Smooth muscle cell (in vitro differentiated cells): Measurements from ENCODE around the gene ZDHHC24. TPM values are rescaled to one million over a fixed set of nuclear protein-coding genes. Genes with fewer than 3 reads are reported as not detected.

Source experiments
- DNase-seq: peaks from one replicate; lab custom pipeline; 2025; ENCODE audit not compliant: unreplicated experiment; lab: John Stamatoyannopoulos, UW
- H2AFZ ChIP-seq: fragments of 200-600 bp; sonication (generic); 2 replicates; pipeline ENCODE4 v1.6.0; 2016; ENCODE audit warnings: antibody characterized with exemption, low read depth, mild to moderate bottlenecking
- H3F3A ChIP-seq: fragments of 200-600 bp; sonication (generic); 2 replicates; pipeline ENCODE4 v1.6.0; 2017; ENCODE audit warnings: antibody characterized with exemption, low read depth
- H3K27ac ChIP-seq: fragments of 200-600 bp; sonication (generic); 2 replicates; pipeline ENCODE4 v1.5.1; 2016; ENCODE audit warnings: low read depth, mild to moderate bottlenecking
- H3K27me3 ChIP-seq: fragments of 200-600 bp; sonication (generic); 2 replicates; pipeline ENCODE4 v1.6.1; 2016; ENCODE audit warnings: low read depth, mild to moderate bottlenecking
- H3K36me3 ChIP-seq: fragments of 200-600 bp; sonication (generic); 2 replicates; pipeline ENCODE4 v1.5.1; 2016; ENCODE audit warnings: low read depth
- H3K4me1 ChIP-seq: fragments of 200-600 bp; sonication (generic); 2 replicates; pipeline ENCODE4 v1.5.1; 2016; ENCODE audit warnings: low read depth
- H3K4me2 ChIP-seq: fragments of 200-600 bp; sonication (generic); 2 replicates; pipeline ENCODE4 v1.6.0; 2016; ENCODE audit warnings: mild to moderate bottlenecking
- H3K4me3 ChIP-seq: fragments of 200-600 bp; sonication (generic); 2 replicates; pipeline ENCODE4 v1.5.1; 2016; ENCODE audit warnings: mild to moderate bottlenecking
- H3K79me2 ChIP-seq: fragments of 200-600 bp; sonication (generic); 2 replicates; pipeline ENCODE4 v1.6.0; 2016; ENCODE audit warnings: low read depth, mild to moderate bottlenecking
- H3K9ac ChIP-seq: fragments of 200-600 bp; sonication (generic); 2 replicates; pipeline ENCODE4 v1.6.0; 2016; ENCODE audit warnings: low read depth
- H3K9me3 ChIP-seq: fragments of 200-600 bp; sonication (generic); replicated peaks from 2 replicates; pipeline ENCODE4 v1.5.1; 2016; ENCODE audit warnings: low read depth
- H4K20me1 ChIP-seq: fragments of 200-600 bp; sonication (generic); 2 replicates; pipeline ENCODE4 v1.6.0; 2016; ENCODE audit warnings: low read depth
- WGBS: methylation state at CpG from one replicate; pipeline ENCODE4 v1.1.7; 2016; ENCODE audit warnings: low lambda C conversion rate; 5-methylcytosine and 5-hydroxymethylcytosine counted together
- polyA plus RNA-seq: library from polyadenylated mRNA; unstranded; fragments of >200 nt; fragmentation: Nextera tagmentation; extraction: Ambion mirVana; gene quantifications from 2 replicates; pipeline ENCODE4 v1.2.1, GENCODE V29; 2016
- total RNA-seq: library from RNA; depleted of rRNA; stranded (reverse); fragments of >200 nt; gene quantifications from 2 replicates; pipeline ENCODE4 v1.2.3, GENCODE V29; 2014
- TF ChIP-seq, protein P1 (sequence below): fragments of 200-600 bp; sonication (generic); IDR thresholded peaks from 2 replicates; pipeline ENCODE4 v1.5.1; 2017; ENCODE audit warnings: borderline replicate concordance, mild to moderate bottlenecking, antibody characterized with exemption; ENCODE audit not compliant: insufficient read depth, poor library complexity, severe bottlenecking

Gene ZDHHC24
- total and polyA plus RNA-seq, 2 experiments from 2014 or later = 13.9 to 15.7 TPM

DNA sequence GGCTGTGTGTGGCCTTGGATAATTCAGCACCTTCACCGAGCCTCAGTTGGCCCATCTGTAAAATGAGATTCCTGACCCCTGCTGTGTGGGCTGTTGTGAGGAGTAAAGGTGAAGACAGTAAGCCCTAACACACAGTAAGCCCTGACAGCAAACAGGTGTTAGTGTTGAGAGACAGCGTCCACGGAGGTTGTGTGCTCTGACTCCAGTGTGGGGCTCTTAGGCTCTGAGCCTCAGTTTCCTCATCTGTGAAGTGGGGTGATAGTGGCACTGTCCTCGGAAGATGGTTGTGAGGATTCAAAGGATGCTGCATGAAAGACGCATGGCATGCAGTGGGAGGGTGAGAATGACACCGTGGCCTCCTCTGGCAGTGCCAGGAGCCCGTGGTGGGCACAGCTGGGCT, 51.4 kb downstream of the ZDHHC24 start:
- WGBS = 92% methylated on average over 7 of the region's 7 CpGs
- no peak overlapping the region for H3K27ac ChIP-seq
- no peak for DNase-seq
- TF ChIP-seq, protein P1, sequence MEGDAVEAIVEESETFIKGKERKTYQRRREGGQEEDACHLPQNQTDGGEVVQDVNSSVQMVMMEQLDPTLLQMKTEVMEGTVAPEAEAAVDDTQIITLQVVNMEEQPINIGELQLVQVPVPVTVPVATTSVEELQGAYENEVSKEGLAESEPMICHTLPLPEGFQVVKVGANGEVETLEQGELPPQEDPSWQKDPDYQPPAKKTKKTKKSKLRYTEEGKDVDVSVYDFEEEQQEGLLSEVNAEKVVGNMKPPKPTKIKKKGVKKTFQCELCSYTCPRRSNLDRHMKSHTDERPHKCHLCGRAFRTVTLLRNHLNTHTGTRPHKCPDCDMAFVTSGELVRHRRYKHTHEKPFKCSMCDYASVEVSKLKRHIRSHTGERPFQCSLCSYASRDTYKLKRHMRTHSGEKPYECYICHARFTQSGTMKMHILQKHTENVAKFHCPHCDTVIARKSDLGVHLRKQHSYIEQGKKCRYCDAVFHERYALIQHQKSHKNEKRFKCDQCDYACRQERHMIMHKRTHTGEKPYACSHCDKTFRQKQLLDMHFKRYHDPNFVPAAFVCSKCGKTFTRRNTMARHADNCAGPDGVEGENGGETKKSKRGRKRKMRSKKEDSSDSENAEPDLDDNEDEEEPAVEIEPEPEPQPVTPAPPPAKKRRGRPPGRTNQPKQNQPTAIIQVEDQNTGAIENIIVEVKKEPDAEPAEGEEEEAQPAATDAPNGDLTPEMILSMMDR = no peak
- H3K9ac ChIP-seq = no peak overlapping the region
- no peaks in the 10 kb centered on the region for H3F3A ChIP-seq
- H3K4me2 ChIP-seq = no peak overlapping the region
- H3K36me3 ChIP-seq = peaks cover 5% of the 10 kb centered on the region
- no peaks in the 10 kb centered on the region for H4K20me1 ChIP-seq
- H3K4me3 ChIP-seq = no peak overlapping the region
- H3K79me2 ChIP-seq = no peaks in the 10 kb centered on the region
- no peak overlapping the region for H2AFZ ChIP-seq
- H3K9me3 ChIP-seq = no peaks in the 10 kb centered on the region
- no peaks in the 10 kb centered on the region for H3K4me1 ChIP-seq
- H3K27me3 ChIP-seq = no peaks in the 10 kb centered on the region

DNA sequence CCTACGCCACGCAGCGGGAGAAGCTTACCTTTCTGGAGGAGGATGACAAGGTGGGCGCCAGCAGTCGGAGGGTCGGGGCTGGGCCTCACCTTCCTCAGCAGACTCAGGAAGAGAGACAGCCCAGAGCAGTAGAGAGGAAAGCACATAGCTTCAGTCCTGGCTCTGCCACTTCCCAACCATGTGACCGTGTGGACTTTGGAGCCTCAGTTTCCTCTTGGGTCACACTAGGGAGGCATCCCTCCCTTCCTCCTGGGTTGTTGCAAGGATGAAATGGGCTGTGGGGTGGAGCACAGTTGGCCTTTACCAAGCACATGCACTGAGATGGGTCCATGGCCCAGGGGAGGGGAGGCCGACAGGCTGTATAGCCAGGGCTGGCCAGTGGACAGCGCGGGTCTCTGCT, 52.7 kb downstream of the ZDHHC24 start:
- H3K27ac ChIP-seq = no peak overlapping the region

DNA sequence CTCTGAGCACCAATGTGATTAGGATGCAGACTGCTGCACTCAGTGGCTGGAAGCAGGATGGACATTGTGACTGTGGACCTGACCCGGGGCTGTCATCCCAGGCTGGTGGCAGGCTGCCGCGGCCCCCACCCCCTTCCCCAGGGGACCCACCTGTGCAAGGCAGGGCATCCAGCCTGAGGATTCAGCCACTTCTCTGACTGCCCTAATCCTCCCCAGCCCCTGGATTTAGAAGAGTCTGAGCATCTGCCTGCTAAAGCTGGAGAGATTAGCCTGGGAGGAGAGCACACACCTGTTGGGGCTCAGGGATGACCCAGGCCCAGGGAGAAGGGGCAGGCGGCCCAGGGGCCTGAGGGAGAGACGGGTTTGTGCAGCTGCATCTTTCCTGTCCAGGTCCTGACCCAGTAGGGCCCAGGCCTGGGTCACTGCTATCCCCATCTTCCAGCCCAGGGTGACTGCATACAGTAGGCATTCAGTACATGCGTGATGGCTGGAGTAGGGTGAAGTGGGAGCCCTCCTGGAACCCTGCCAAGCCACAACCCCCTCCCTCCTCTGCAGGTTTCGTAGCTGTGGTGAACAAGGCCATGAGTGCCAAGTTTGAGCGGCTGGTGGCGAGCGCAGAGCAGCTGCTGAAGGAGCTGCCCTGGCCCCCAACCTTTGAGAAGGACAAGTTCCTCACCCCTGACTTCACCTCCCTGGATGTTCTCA, 53.5 kb downstream of the ZDHHC24 start:
- DNase-seq = no peak
- no peaks in the 10 kb centered on the region for H3K9me3 ChIP-seq
- TF ChIP-seq, protein P1 = no peak
- no peak overlapping the region for H3K4me2 ChIP-seq
- no peaks in the 10 kb centered on the region for H3K79me2 ChIP-seq
- H3K27me3 ChIP-seq = no peaks in the 10 kb centered on the region
- no peaks in the 10 kb centered on the region for H3F3A ChIP-seq
- no peaks in the 10 kb centered on the region for H4K20me1 ChIP-seq
- 90% methylated on average over 10 of the region's 10 CpGs for WGBS
- peaks cover 5% of the 10 kb centered on the region for H3K36me3 ChIP-seq
- H3K4me3 ChIP-seq = no peak overlapping the region
- H3K4me1 ChIP-seq = no peaks in the 10 kb centered on the region
- H3K9ac ChIP-seq = no peak overlapping the region
- H3K27ac ChIP-seq = no peak overlapping the region
- H2AFZ ChIP-seq = no peak overlapping the region

More for the DNA sequence above, 52.7 kb downstream of the ZDHHC24 start:
- H2AFZ ChIP-seq = no peak overlapping the region
- H3K4me3 ChIP-seq = no peak overlapping the region
- no peak overlapping the region for H3K9ac ChIP-seq
- no peaks in the 10 kb centered on the region for H3K9me3 ChIP-seq
- H3K79me2 ChIP-seq = no peaks in the 10 kb centered on the region
- peaks cover 5% of the 10 kb centered on the region for H3K36me3 ChIP-seq
- no peaks in the 10 kb centered on the region for H3K27me3 ChIP-seq
- TF ChIP-seq, protein P1 = no peak
- no peaks in the 10 kb centered on the region for H4K20me1 ChIP-seq
- no peaks in the 10 kb centered on the region for H3F3A ChIP-seq
- no peak for DNase-seq
- H3K4me1 ChIP-seq = no peaks in the 10 kb centered on the region
- H3K4me2 ChIP-seq = no peak overlapping the region
- 94% methylated on average over 10 of the region's 10 CpGs for WGBS

DNA sequence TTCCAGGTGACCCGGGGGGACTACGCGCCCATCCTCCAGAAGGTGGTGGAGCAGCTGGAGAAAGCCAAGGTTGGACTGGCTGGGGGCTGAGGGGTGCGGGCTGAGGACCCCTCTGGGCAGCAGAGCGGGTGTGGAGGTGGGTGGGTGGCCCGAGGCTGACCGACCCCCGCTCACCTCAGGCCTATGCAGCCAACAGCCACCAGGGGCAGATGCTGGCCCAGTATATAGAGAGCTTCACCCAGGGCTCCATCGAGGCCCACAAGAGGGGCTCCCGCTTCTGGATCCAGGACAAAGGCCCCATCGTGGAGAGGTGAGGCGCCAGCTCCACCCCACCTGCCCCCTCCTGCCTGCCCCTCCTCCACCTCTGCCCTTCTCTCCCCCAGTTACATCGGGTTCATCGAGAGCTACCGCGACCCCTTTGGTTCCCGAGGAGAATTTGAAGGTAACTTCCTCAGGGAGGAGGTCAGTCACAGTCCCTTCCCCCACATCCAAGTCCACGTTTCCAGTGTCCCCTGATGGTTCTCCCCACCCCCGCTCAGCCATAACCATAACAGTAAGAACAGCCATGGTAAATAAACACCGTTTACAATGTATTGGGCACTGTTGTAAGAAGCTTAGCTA, 54.4 kb downstream of the ZDHHC24 start:
- TF ChIP-seq, protein P1 = peak; percentile 32
- WGBS = 90% methylated on average over 17 of the region's 20 CpGs
- H3K79me2 ChIP-seq = no peaks in the 10 kb centered on the region

More for the DNA sequence above, 54.4 kb downstream of the ZDHHC24 start:
- H3K27ac ChIP-seq = no peak overlapping the region
- no peak overlapping the region for H3K4me3 ChIP-seq
- H4K20me1 ChIP-seq = no peaks in the 10 kb centered on the region
- H3F3A ChIP-seq = no peaks in the 10 kb centered on the region
- no peak overlapping the region for H3K9ac ChIP-seq
- DNase-seq = no peak
- no peaks in the 10 kb centered on the region for H3K36me3 ChIP-seq
- no peak overlapping the region for H2AFZ ChIP-seq
- no peaks in the 10 kb centered on the region for H3K27me3 ChIP-seq
- no peaks in the 10 kb centered on the region for H3K9me3 ChIP-seq
- no peaks in the 10 kb centered on the region for H3K4me1 ChIP-seq
- H3K4me2 ChIP-seq = no peak overlapping the region
